NT2/D1 (cell line): ENCODE results near the gene SNRPA1.

Source experiments
- SUZ12 ChIP-seq: IDR thresholded peaks from 2 replicates; pipeline ENCODE4 v1.6.1; 2011; ENCODE audit not compliant: insufficient read length, insufficient read depth; ENCODE audit errors: extremely low read depth
- ZNF274 ChIP-seq: IDR thresholded peaks from 2 replicates; pipeline ENCODE4 v1.6.1; 2011; ENCODE audit warnings: mild to moderate bottlenecking, low read depth, low read length

- no peak for TF ChIP-seq SUZ12
- no peak for TF ChIP-seq ZNF274
Observed at GRCh38 chr15:101318839-101319238, 23.8 kb upstream of the SNRPA1 start.
